ENCODE results near the gene DVL3.

- TF ChIP-seq CTCF (IDR thresholded peaks at IDR 0.05) (no peak), POLR2A (IDR thresholded peaks at IDR 0.05) (no peak)
These were observed 22.7 kb downstream of the DVL3 start for GRCh38 chr3:184177767-184178306.
